Superior temporal gyrus (tissue), 1 donor: ENCODE data around the gene ASCL5.

Source experiments
- DNase-seq: peaks from one replicate; pipeline ENCODE4 v3.0.0-alpha.2; 2016; ENCODE audit errors: extremely low spot score

Gene ASCL5

DNA sequence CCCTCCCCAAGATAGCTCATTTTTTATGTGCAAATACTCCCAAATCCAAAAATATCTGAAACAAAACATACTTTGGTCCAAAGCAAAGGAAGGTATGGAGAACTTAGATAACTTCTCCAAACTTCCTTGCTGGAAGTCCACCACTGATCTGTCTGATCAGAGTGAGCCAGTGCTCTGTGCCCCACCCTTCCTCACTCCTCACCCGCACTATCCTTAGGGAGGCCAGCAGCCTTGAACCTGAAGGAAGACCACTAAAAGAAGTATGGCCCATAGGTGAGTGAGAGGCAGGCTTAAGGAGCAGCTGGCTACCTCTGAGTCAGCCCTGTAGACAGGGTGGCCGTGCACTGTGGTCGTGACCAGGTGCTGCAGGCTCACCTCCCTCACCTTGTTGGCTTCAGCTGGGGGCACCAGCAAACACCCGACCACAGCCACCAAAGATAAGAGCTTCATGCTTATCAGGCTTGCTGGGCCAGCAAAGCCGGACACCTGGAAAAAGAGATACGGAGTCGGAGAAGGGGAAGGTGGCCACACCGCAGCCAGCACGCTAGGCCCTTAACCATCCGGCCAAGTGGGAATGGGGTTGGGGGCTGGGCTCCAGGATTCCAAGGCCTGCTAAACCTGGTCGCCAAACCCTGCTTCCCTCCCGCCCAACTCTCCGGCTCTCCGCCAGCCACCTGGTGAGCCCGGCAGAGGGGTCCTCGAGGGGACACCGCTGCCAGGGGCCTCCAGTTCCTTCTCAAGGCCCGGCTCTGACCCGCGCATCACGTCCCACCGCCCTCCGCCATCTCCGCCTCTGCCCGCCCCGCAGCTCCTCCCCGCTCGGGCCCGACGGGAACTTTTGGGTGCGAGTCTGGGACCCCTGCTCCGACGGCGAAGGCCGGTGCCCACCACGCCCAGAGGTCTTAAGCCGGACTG, 26.7 kb upstream of the ASCL5 start:
- no peak for DNase-seq

DNA sequence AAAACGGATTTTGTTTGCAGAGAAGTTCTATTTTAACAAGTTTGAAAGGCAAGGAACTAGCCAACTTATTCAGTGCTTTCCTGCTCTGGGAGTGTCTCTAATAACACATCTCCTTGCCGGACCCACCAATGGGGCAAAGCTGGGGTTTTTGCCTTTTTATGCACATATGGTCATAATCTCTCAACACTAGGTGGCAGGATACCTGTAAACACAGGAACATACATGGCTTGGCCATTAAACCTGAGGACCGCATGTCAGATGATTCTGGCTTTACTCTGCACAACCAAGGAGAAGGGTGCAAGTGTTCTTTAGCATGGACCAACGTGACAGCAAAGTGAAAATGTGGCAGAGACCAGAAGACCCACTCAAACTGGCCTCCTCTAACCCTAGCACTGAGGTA, 22.4 kb upstream of the ASCL5 start:
- no peak for DNase-seq

DNA sequence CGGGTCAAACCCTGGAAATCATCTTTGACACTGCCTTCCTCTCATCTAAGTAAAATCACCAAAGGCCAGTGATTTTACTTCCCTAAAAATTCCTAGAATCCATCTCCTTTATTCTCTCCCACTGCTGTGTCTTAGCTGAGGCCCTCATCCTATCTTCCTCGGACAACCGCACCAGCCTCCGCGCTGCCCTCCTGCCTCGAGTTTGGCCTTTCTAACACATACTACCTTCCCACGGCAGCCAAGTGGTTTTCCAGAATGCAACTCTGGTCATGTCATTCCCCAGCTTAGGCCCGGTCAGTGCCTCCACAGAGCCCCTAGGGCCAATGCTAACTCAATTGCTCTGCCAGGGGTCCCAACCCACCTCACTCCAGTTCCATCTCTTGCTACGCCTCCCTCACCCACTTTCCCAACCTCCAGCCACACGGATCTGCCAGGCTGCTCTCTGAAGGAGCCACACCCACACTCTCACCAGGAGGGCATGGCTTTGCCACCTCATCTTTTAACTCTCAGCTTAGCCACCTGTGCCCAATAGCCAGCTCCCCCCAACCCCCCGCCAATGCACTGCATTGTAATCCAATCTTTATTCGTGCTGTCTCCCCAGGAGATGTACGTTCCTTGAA, 20.5 kb upstream of the ASCL5 start:
- no peak for DNase-seq

DNA sequence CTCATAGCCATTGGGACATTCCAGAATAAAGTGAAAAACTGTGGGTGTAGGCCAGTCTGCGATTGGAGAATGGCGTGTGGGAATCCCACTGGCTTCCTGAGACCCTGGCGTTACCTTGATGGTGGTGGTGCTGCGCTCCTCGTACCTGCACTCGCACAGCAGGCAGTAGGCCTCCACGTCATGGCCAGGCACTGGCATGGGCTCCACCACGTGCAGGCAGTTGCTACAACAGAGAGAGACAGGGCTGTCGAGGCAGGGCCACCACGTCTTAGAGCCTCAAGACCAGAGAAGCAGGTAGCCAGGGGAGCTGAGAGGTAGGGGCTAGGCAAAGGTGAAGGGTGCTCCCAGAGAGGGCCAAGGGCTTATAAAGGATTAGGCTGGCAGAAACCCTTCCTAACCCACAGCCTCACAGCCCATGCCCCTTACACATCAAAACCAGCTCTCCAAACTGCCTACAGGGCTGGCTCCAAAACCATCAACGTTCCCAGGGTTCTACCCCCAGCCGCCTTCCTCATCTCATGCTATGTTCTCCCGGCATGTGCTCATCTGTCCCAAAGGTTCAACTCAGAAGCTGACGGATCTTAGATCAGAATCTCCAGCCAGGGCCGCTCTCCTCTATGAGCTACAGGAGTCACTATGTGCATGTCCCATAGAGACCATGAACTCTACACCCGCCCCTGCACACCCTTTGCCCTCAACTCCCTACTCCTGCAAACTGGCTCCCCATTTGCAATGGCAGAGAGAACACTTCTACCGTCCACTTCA, 19.8 kb upstream of the ASCL5 start:
- DNase-seq, result no peak

DNA sequence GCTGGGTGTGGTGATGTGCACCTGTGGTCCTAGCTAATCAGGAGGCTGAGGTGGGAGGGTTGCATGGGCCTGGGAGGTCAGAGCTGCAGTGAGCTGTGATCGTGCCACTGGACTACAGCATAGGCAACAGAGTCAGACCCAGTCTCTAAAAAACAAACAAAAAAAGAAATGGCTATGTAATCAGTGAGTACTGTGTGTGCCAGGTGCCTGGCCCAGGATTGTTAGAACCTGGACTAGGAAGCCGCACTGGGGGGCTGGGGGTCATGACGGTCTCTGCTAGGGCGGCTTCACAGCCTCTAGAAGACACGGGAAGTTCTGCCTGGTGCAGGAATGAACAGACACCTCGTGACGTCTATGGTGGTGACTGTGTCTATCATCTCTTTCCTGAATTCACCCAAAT, 18.8 kb upstream of the ASCL5 start:
- no peak for DNase-seq

DNA sequence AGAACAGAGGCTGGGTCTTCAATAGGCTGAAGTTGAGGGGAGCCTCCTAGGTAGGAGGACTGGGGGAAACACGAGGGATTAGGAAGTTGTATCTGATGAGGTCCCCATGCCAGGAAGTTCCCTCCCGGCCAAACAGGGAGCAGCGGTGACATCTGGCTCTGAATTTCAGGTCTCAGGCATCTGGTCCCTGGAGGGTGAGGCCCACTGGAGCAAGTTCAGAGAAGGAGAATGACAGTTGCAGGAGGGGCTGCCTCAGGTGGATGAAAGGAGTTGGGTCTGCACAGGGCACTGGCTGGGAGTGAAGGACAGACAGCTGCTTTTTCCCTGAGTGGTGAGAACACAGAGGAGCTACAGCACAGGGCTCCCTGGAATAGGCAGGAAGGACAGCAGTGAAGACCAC, 18.1 kb upstream of the ASCL5 start:
- DNase-seq, result no peak

DNA sequence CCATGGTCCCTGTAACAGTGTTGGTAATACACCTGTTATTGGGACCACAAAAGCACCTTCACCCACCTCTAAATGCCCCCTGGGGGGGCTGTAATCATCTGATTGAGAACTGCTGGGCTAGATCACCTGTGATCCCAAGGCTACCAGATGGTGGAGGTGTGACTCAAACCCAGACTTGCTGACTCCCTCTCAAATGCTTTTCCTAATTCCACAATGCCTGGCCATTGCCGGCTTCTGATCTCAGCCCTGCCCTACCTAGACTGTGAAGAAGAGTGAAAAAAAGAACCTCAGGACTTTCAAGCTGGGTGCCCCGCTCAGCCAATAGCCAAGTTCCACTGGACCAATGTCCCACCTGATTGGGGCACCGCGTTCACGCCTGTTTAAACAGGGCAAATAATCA, 17.7 kb upstream of the ASCL5 start:
- no peak for DNase-seq

DNA sequence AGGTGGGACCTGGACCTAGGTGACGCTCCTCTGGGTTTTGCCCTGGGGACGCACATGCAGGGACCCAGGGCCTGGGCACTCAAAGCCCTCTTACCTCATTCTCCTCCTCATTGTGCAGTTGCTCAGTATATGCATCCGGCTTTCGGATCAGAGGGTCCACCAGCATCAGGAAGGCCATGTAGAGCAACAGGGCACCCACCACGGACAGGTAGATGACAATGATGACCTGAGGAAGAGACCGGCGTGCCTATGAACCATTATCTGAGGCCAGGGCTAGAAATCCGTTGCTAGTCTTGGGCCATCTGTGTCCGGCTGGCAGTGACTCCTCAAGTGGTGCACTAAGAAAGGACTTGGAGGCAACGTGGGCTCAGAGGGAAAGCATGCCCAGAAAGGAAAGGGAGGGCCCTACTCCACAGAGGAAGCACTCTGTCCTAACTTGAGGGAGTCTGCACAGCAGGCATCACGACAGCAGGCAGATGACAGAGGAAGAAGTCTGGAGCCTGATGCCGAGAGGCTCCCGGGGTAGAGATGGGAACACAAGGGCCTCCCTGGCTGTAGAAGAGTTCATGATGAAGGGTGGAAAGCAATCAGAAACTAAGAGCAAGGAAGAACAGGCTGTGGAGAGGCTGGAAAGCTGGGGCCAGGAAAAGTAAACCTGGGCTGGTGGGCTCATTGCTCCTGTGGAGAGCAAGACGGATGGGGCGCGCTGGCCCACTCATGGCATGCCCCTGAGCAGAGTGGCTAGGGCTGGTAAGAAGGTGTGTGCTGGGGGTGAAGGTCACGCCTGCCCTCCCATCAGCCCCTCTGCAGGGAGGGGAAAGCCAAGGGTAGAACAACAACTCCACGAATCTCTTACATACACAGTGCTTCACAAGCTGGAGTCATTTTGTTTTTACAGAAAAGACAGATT, 17.0 kb upstream of the ASCL5 start:
- DNase-seq, result no peak

DNA sequence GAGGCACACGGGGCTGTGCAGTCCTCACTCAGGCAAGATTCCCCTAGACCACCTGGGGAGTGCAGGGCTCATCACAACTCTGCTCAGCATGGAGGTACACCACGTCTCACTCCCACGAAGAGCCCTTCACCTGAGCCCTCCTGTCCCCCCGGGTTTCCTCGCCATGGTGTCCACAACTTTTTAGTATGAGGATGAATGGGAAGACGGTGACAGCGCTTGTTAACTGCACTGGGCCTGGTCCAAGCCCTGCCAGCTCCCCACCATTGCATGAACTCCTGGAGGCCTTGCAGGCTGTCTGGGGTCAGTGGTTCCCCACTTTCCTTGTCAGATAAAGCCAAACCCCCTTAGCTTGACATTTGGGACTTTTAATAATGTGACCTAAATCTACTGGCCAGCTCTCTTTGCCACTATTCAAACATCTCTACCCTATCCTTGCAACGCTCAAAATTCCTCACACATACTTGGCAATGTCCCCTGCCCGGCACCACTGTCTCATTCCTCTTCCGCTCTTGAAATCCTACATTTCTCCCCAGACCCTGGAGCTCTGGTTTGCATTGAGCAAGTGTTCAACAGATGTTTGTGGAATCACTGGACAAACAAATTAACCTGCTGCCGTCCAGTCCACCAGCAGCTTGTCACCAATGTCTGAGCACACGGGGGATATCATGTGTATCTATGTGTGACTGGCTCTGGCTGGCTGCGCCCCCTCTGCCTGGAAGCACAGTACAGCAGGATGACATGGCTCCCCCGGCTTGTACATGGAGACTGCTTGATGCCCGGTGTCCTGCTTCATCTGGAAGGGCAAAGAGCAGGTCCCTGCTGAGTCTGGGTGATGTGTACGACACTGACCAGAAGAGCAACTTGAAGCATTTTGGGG, 16.1 kb upstream of the ASCL5 start:
- DNase-seq, result no peak

DNA sequence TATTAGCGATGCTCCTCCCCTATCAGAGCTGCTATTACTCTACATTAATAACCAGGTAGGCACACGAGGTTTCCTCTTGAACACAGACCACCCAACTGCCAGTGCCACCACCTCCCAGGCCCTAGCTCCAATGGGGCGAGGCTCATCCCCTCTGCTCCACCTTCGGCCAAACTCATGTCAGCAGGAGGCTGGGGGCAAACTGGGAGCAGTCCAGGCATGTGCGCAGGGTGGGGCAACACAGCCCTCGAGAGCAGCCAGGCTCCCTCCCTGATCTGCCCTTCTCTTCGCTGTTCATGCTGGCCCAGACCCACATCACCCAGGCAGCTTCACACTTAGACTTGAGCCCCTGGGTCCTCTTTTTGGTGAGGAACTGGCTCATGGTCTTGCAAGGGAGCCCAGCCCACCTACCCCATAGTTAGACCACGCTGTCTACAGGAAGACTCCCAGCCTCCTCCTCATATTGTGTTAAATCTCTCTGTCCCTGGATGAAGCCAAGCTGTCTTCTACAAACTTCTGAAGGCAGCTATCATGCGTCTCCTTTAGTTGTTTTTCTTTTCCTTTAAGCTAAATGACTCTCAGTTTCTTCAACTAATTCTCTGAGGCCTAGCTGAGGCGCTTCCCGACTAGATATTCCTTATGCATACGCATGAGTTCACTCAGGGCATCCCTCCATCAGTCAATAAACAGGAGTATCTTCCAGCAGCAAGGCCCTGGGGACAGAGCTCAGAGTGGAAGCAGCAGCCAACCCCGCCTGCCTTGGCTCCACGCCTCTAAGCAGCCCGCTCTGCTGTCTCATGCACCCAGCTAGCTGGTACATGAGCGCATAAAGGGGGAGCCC, 15.2 kb upstream of the ASCL5 start:
- DNase-seq, result no peak

DNA sequence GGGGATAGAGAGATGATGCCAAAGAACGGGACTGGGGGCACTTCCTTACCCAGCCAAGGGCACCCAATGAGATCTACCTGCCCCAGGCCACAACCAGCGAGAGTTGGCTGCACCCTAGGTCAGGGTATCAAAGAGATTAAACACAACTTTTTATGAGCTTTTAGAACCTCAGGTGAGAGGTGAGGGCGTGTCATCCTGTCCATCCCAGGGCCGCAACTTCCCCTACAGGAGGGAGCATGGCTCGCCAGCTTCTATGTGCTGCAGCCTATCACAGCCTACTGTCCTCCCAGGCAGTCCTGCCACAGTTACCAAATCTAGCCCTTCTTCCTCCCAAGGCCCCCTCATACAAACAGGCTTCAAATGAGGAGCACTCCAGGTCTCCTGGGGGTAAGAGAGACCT, 14.4 kb upstream of the ASCL5 start:
- no peak for DNase-seq

DNA sequence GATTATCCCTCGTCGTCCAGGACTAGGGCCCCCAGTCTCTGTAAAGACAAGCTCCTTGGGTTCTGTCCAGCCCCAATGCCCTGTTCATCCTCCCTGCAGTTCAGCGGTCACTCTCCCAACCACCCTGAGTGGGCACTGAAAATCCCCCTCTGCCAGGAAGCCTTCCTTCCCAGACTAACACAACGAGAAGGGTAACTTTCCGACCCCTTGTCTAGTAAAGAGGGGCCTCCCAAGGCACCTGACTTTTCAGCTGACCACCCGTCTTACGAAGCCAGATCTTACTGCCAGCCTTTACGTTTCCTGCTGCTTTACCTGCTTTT, 13.9 kb upstream of the ASCL5 start:
- no peak for DNase-seq

DNA sequence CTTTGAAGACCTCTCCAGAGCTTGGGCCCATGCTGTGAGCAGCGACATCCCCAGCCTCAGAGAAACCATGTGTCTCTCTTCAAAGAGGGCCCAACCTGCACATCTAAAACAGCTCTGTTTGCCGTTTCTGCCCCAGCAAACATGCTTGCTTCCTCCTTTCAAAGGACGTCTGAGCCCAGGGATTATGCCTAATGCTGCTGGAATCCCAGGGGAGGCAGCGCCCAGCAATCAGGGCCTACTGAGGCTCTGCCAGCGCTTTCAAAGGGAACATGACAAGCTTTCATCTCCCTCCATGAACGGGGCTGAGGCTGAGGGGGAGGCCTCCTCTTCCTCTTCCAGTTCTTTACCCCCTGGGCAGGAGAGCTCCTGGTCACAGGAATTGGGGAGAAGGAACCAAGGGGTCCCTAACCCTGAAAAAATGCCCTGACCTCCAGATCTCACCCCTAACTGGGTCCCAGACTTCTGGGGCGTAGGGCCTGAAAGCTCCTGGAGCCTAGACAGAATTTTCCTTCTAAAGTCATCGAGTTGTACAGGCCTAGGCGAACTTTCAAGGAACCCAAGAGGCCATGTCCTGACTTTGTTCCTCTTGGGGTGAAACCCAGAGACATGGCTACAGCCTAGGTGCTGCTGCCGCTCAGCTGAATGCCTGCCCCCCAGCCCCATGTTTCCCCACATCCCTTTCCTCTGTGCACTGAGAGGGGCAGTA, 13.4 kb upstream of the ASCL5 start:
- DNase-seq, result no peak

DNA sequence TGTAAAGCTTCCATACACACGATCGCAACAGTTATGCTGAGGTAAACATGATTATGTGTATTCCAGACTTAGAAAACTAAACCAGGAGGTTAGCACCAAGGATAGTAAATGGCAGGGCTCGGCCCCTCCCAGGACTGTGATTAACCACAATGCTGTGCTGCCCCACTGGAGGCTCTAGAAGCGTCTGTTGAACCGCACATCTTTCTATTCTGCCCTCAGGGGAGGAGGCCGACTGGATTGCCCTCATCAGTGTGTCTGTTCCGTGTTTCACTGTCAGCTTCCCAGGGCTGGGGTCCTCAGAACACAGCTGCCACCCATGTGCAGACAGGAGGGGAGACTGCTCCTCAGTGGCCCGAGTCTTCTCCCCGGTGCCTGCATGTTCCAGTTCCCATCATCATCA, 12.8 kb upstream of the ASCL5 start:
- DNase-seq, result no peak

DNA sequence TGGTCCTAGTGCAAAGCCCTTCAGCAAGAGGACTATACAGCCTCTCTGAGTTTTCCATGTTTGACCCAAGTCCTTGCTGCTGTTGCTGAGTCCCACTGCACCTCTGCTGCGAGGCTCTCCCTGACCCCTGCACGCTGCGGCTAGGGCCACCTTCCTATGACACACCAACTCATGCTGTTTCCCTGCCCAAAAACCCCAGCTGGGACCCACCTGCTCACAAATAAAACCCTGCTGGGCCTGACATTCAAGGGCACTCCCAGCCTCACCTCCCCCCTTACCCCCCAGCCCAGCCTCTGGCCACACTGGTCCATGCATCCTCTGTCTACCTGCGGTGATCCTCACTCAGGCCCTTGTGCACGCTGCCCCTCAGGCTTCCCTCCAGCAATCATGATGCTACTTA, 12.3 kb upstream of the ASCL5 start:
- no peak for DNase-seq

DNA sequence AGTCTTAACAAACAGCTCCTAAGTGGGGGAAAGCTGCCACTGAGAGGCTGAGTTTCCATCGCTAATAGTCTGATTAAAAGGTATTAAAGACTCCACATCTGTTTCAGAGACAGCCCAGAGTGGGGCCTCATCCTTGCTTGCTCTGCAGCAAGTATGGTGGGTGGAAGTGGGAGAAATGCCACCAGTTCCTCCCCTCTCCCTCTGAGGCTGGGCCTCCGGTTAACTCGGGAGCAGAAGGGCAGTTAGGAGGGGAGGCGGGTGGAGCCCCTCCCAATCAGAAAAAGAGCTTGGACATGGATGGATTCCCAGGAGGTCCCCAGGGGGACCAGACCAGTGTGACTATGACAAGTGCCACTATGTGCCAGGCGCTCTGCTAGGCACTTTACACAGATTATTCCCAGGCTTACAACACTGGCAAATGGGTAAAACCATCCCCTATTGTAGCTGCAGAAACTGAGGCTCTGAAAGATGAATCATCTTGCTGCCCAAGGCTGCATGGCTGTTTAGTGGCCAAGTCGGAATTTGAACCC, 11.4 kb upstream of the ASCL5 start:
- no peak for DNase-seq

DNA sequence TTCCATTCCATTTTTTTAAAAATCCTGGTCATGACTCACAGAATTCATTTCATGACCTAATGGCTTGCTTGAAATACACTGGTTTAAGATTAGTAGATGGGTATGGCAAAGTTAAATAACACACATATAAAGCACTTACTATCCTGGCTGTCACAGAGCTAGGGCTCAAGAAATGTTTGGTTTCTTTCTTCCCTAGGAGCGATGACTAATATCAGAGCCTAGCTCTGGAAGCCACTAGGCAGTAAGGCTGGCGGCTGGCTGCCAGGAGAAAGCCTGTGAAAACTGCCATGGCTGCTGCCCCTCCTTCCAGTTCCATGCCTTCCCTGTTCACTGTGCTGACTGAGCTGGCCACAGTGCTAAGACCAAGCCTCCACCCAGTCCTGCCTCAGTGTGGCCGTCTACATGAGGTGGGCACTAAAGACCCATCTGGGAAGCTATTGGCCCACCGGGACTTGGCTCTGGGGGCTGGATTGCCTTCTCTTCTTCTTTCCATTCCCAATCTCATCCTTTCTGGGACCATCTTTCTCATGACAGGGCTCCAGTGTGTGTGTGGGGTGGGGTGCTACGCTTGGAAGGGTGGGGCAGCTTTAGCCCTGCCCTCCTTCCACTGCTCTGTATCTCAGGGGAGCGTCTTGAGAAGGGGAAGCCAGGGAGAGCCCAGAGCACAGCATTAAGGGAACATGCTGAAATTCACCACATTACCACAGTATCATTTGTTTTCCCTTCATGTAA, 10.8 kb upstream of the ASCL5 start:
- DNase-seq, result peak; percentile 81

DNA sequence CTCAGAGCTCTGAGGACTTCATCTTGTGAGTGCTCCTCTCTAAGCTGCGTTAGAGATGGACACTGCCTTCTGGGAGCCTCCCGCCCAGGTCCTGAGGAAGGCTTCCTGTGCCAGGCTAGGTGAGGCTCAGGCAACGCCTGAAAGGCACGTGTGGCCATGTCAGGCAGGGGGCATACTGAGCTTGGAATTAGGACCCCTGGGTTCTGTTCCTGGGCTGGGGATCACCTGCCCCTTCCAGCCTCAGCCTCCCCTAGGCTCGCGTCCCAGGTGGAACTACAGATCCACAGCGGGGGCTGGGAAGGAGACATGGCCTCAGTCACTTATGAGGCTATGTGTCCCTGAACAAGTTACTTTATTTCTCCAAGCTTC, 10.0 kb upstream of the ASCL5 start:
- no peak for DNase-seq
